DND-41 (cell line): Measurements from ENCODE around the gene FRAT2.

Experiments
- ATAC-seq: fragments of 200-7000 bp; cut with Tn5 transposase; 3 replicates; pipeline ENCODE4 v1.9.1; 2021; ENCODE audit warnings: low read depth; ENCODE audit not compliant: insufficient read depth
- DNase-seq: peaks from one replicate; pipeline ENCODE4 v3.0.0-alpha.2; 2020
- H2AFZ ChIP-seq: 2 replicates; pipeline ENCODE4 v1.6.0; 2012; ENCODE audit warnings: low read depth, low read length
- H3K27ac ChIP-seq: 2 replicates; pipeline ENCODE4 v1.5.1; 2012; ENCODE audit warnings: low read length, inconsistent platforms
- H3K27me3 ChIP-seq: fragments of 200-600 bp; sonication (generic); 2 replicates; pipeline ENCODE4 v1.6.0; 2012; ENCODE audit warnings: low read length, mild to moderate bottlenecking, inconsistent platforms; ENCODE audit not compliant: insufficient read depth, poor library complexity
- H3K36me3 ChIP-seq: 2 replicates; pipeline ENCODE4 v1.5.1; 2012; ENCODE audit warnings: low read length, inconsistent platforms; ENCODE audit not compliant: insufficient read depth
- H3K4me1 ChIP-seq: 2 replicates; pipeline ENCODE4 v1.5.1; 2012; ENCODE audit warnings: mild to moderate bottlenecking, low read length; ENCODE audit not compliant: insufficient read depth
- H3K4me2 ChIP-seq: 2 replicates; pipeline ENCODE4 v1.6.0; 2012; ENCODE audit warnings: mild to moderate bottlenecking, moderate library complexity, low read length, inconsistent platforms; ENCODE audit not compliant: insufficient read depth
- H3K4me3 ChIP-seq, 2 experiments: fragments of 200-600 bp in 1 of 2; shearing (Covaris generic) in 1 of 2; 2 replicates each; pipeline ENCODE4 v1.5.1; 2012 to 2016; ENCODE audit warnings: inconsistent platforms in 2 of 2, low read length in 2 of 2, mild to moderate bottlenecking in 2 of 2, low read depth in 1 of 2, moderate library complexity in 1 of 2
- H3K79me2 ChIP-seq: 2 replicates; pipeline ENCODE4 v1.6.0; 2012; ENCODE audit warnings: low read length, inconsistent platforms; ENCODE audit not compliant: insufficient read depth
- H3K9ac ChIP-seq: 2 replicates; pipeline ENCODE4 v1.6.0; 2012; ENCODE audit warnings: low read depth, mild to moderate bottlenecking, inconsistent platforms, low read length, moderate library complexity
- H3K9me3 ChIP-seq: 2 replicates; pipeline ENCODE4 v1.5.1; 2012; ENCODE audit warnings: low read length, moderate library complexity, mild to moderate bottlenecking, inconsistent platforms; ENCODE audit not compliant: insufficient read depth, severe bottlenecking
- H4K20me1 ChIP-seq: 2 replicates; pipeline ENCODE4 v1.6.0; 2012; ENCODE audit warnings: low read length; ENCODE audit not compliant: insufficient read depth
- CTCF ChIP-seq: IDR thresholded peaks from 2 replicates; pipeline ENCODE4 v1.5.1; 2012; ENCODE audit warnings: borderline replicate concordance, low read length, moderate library complexity, mild to moderate bottlenecking; ENCODE audit not compliant: poor library complexity, severe bottlenecking; ENCODE audit errors: extremely low read depth
- EZH2 ChIP-seq: IDR thresholded peaks from 3 replicates; pipeline ENCODE4 v1.6.1; 2012; ENCODE audit warnings: borderline replicate concordance, low read depth, mild to moderate bottlenecking, moderate library complexity, low read length, inconsistent platforms; ENCODE audit not compliant: severe bottlenecking

The FRAT2 gene

GRCh38 chr10:97360705-97361536 is 26.4 kb upstream of the FRAT2 start:
- Histone ChIP-seq H3K9ac (no peak overlapping the region), H3K4me2 (no peak overlapping the region), H2AFZ (no peak overlapping the region), H3K4me3 (no peak overlapping the region), H3K4me1 (no peaks in the 10 kb centered on the region), H3K27ac (no peak overlapping the region), H4K20me1 (no peaks in the 10 kb centered on the region), H3K36me3 (peaks cover 76% of the 10 kb centered on the region), H3K27me3 (no peaks in the 10 kb centered on the region), H3K9me3 (no peaks in the 10 kb centered on the region), H3K79me2 (no peaks in the 10 kb centered on the region)
- DNase-seq, result no peak
- ATAC-seq, result no peak
- no peak for TF ChIP-seq CTCF
- no peak for TF ChIP-seq EZH2

GRCh38 chr10:97358781-97359180 is 24.3 kb upstream of the FRAT2 start:
- no peak overlapping the region for H3K27ac ChIP-seq
- no peak for TF ChIP-seq EZH2
- no peak for TF ChIP-seq CTCF
- peaks cover 64% of the 10 kb centered on the region for H3K36me3 ChIP-seq
- H3K4me1 ChIP-seq, result no peaks in the 10 kb centered on the region
- no peak for ATAC-seq
- H3K9ac ChIP-seq, result no peak overlapping the region
- no peaks in the 10 kb centered on the region for H3K79me2 ChIP-seq
- H2AFZ ChIP-seq, result no peak overlapping the region
- no peak for DNase-seq
- H3K9me3 ChIP-seq, result no peaks in the 10 kb centered on the region
- no peaks in the 10 kb centered on the region for H3K27me3 ChIP-seq
- H4K20me1 ChIP-seq, result no peaks in the 10 kb centered on the region
- H3K4me3 ChIP-seq, result no peak overlapping the region
- H3K4me2 ChIP-seq, result no peak overlapping the region

- H3K27me3 ChIP-seq, result no peaks in the 10 kb centered on the region
- peaks cover 60% of the 10 kb centered on the region for H3K36me3 ChIP-seq
- H3K9me3 ChIP-seq, result no peaks in the 10 kb centered on the region
- H2AFZ ChIP-seq, result no peak overlapping the region
- DNase-seq (no peak), ATAC-seq (no peak)
- H3K27ac ChIP-seq, result no peak overlapping the region
- no peaks in the 10 kb centered on the region for H4K20me1 ChIP-seq
- no peaks in the 10 kb centered on the region for H3K4me1 ChIP-seq
- no peak overlapping the region for H3K4me2 ChIP-seq
- no peak overlapping the region for H3K4me3 ChIP-seq
- no peak overlapping the region for H3K9ac ChIP-seq
- H3K79me2 ChIP-seq, result no peaks in the 10 kb centered on the region
- TF ChIP-seq CTCF (no peak), EZH2 (no peak)
Observed at GRCh38 chr10:97358349-97358748, 23.8 kb upstream of the FRAT2 start.
